Tibial artery (tissue), 4 donors: ENCODE results near the gene C3orf52.
"Not testable (repeated sequence)": the region's sequence is repeated elsewhere in the genome, so short reads cannot be mapped to it uniquely, and the experiment has no call there.

Experiments
- DNase-seq, 2 donors: peaks; one replicate each; pipeline ENCODE4 v3.0.0-alpha.2; 2019
- H3K27ac ChIP-seq, 2 donors: fragments of 200-600 bp; sonication (generic) in 1 of 2; 1 replicate in 1 of 2; 2 replicates in 1 of 2; pipeline ENCODE4 v1.5.1; 2018 to 2019; ENCODE audit warnings: mild to moderate bottlenecking in 1 of 2
- H3K27me3 ChIP-seq, 2 donors: fragments of 200-600 bp; sonication (generic) in 1 of 2; one replicate each; pipeline versions ENCODE4 v1.5.1 to v1.6.0; 2016 to 2019
- H3K36me3 ChIP-seq, 3 donors: fragments of 200-600 bp; sonication (generic) in 2 of 3; one replicate each; pipeline ENCODE4 v1.5.1; 2016 to 2019; ENCODE audit warnings: mild to moderate bottlenecking in 2 of 3
- H3K4me1 ChIP-seq, 4 donors: fragments of 200-600 bp; sonication (generic) in 2 of 4; 1 replicate in 3 of 4; 2 replicates in 1 of 4; pipeline ENCODE4 v1.5.1; 2016 to 2019
- H3K4me3 ChIP-seq, 2 donors: fragments of 200-600 bp; sonication (generic) in 1 of 2; 1 replicate in 1 of 2; 2 replicates in 1 of 2; pipeline ENCODE4 v1.5.1; 2018 to 2019; ENCODE audit warnings: mild to moderate bottlenecking in 2 of 2
- H3K9me3 ChIP-seq, 3 donors: fragments of 200-600 bp; sonication (generic) in 1 of 3; one replicate each; pipeline ENCODE4 v1.5.1; 2016 to 2019
- intact Hi-C: fragments of 100-400 bp; cut with DNase I; formaldehyde crosslinking; loops from one replicate; pipeline ENCODE4 v1.15.0; 2023; ENCODE audit warnings: low total_unique reads
- TF ChIP-seq, protein P1 (sequence below), 2 experiments: fragments of 200-600 bp in 1 of 2; fragments of 450-650 bp in 1 of 2; IDR thresholded peaks; one replicate each; pipeline ENCODE4 v1.5.1; 2017 to 2019; ENCODE audit warnings: antibody characterized with exemption in 2 of 2, mild to moderate bottlenecking in 1 of 2, moderate library complexity in 1 of 2

Gene C3orf52

DNA sequence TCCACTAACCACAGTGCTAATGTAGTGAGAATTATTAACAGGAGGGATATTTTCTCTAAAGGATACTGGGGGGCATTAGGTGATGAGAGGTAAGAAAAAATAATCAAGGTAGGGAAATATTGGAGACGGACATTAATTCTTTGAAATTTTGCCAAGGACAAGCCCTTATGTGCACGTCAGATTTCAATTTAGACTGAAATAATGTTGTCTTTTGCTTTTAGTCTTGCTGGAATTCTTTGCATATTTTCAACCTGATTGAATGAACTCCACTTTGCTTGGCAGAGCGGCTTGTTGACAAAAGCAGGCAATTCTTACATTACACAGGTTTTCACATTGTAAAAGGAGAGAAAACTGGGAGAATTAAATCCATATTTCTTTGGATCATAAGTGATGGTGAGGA, 25.0 kb upstream of the C3orf52 start:
- Histone ChIP-seq H3K27me3 (no peaks in the 10 kb centered on the region), H3K4me3 (no peak overlapping the region), H3K27ac (no peak overlapping the region), H3K4me1 (peaks cover 0 to 10% (median 0%) of the 10 kb centered on the region in 4 donors), H3K9me3 (no peaks in the 10 kb centered on the region), H3K36me3 (no peaks in the 10 kb centered on the region)
- TF ChIP-seq, protein P1, sequence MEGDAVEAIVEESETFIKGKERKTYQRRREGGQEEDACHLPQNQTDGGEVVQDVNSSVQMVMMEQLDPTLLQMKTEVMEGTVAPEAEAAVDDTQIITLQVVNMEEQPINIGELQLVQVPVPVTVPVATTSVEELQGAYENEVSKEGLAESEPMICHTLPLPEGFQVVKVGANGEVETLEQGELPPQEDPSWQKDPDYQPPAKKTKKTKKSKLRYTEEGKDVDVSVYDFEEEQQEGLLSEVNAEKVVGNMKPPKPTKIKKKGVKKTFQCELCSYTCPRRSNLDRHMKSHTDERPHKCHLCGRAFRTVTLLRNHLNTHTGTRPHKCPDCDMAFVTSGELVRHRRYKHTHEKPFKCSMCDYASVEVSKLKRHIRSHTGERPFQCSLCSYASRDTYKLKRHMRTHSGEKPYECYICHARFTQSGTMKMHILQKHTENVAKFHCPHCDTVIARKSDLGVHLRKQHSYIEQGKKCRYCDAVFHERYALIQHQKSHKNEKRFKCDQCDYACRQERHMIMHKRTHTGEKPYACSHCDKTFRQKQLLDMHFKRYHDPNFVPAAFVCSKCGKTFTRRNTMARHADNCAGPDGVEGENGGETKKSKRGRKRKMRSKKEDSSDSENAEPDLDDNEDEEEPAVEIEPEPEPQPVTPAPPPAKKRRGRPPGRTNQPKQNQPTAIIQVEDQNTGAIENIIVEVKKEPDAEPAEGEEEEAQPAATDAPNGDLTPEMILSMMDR (IDR thresholded peaks at IDR 0.05): no peak
- intact Hi-C loops: no loop called here
- DNase-seq: no peak

DNA sequence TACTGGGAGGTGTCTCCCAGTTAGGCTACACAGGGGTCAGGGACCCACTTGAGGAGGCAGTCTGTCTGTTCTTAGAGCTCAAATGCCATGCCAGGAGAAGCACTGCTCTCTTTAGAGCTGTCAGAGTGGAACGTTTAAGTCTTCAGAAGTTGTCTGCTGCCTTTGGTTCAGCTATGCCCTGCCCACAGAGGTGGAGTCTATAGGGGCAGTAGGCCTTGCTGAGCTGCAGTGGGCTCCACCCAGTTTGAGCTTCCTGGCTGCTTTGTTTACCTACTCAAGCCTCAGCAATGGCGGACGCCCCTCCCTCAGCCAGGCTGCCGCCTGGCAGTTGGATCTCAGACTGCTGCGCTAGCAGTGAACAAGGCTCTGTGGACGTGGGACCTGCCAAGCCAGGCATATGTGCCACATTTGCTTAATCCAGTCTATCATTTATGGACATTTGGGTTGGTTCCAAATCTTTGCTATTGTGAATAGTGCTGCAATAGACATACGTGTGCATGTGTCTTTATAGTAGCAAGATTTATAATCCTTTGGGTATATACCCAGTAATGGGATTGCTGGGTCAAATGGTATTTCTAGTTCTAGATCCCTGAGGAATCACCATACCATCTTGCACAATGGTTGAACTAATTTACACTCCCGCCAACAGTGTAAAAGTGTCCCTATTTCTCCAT, 13.7 kb upstream of the C3orf52 start:
- intact Hi-C loops: not testable (repeated sequence)

DNA sequence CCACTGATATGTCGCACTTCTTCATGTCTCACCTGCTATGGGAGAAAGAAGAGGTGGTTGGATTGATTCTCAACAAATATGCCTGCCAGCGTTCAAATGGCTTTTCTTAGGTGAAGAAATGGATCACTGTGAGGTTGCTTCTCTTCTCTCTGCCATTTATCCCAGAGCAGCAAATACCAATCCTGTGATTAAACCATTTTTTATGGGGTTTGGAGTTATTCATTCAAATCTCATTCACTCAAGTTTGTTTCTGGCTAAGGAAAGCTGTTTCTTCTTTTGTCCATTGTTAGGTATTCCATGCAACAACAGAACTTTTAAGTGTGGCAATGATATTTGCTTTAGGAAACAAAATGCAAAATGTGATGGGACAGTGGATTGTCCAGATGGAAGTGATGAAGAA, 12.2 kb upstream of the C3orf52 start:
- H3K27me3 ChIP-seq: no peaks in the 10 kb centered on the region
- DNase-seq: no peak
- H3K9me3 ChIP-seq: no peaks in the 10 kb centered on the region
- TF ChIP-seq, protein P1 (IDR thresholded peaks at IDR 0.05): no peak
- no peak overlapping the region for H3K4me3 ChIP-seq
- intact Hi-C loops: no loop called here
- H3K27ac ChIP-seq: no peak overlapping the region
- H3K4me1 ChIP-seq: peaks cover 0 to 13% (median 0%) of the 10 kb centered on the region in 4 donors
- H3K36me3 ChIP-seq: no peaks in the 10 kb centered on the region

More for the DNA sequence above, 13.7 kb upstream of the C3orf52 start:
- not testable (repeated sequence) for H3K27me3 ChIP-seq, DNase-seq, H3K36me3 ChIP-seq, H3K4me3 ChIP-seq, H3K9me3 ChIP-seq, H3K27ac ChIP-seq
- peaks cover 0 to 13% (median 0%) of the 10 kb centered on the region in 4 donors for H3K4me1 ChIP-seq

DNA sequence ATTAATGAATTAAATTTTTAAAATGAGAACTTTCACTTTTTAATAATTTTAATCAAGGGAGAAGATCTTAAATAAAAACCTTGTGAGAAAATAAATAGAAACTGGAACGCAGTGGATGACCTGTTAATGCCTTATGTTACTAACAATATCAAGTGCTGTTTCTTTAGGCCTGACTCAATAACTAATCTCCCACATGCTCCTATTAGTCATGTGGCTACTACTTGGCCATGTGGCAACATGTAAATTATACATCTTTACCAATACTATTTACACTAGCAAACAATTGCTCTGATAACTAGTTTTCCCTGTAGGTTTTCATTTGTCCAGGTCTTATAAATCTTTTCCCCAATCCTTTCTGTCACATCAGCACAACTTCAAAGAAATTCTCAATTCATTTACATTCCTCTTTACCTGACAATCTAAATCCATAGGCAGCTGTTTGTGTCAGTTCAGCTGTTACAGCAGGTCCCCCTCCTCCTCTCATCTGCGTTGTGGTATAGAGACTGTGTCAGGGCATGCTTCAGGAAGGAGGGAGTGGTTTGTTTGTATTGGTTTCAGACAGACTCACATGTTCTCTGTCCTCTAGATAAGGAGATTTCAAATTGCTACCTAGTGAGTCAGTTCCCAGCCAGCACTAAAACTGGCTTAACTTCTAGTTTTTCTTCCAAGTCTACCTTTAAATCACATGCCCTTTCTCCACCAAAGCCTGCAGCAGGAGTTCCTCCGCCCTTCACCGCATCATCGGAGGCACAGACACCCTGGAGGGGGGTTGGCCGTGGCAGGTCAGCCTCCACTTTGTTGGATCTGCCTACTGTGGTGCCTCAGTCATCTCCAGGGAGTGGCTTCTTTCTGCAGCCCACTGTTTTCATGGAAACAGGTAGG, 11.3 kb upstream of the C3orf52 start:
- no peaks in the 10 kb centered on the region for H3K36me3 ChIP-seq
- intact Hi-C loops: no loop called here
- no peaks in the 10 kb centered on the region for H3K27me3 ChIP-seq
- TF ChIP-seq, protein P1 (IDR thresholded peaks at IDR 0.05): no peak
- no peak for DNase-seq
- H3K4me1 ChIP-seq: peaks cover 0 to 13% (median 0%) of the 10 kb centered on the region in 4 donors
- no peak overlapping the region for H3K4me3 ChIP-seq
- H3K9me3 ChIP-seq: no peaks in the 10 kb centered on the region
- H3K27ac ChIP-seq: no peak overlapping the region

DNA sequence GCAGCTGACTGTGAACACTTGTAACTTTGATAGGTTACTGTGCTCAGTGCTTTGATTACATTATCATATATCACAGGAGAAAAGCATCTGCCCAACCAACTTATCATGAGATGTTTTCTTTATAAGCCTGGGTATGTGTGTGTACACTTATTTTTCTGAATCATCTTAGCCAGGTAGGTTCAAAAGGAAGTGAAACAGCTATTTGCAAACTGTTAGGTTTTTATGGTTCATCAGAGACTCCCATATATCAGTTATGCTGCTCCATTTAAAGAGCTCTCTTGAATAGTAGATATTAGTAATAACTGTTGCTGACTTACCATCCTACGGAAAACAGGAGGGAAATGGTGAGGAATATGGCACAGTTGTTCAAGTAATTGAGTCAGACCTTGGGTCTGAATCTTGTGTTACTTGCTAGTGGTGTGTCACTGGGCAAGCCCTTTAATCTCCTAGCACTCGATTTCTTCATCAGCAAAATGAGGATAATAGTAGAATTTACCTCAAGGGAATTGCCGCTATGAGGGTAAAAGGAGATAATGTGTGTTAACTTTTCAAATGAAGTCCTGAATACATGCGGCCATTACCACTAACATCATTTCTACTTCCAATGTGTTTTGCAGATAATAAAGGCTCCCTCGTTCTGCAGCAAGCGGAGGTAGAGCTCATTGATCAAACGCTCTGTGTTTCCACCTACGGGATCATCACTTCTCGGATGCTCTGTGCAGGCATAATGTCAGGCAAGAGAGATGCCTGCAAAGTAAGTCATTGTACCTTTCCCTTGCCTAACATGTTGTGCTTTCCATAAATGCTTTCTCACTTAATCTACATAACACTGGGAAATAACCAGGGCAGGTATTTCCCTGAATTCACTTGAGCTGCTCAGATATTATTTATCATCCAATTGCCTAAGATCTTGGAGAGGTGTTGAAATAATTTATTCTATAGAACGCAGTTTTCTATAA, 7.8 kb upstream of the C3orf52 start:
- Histone ChIP-seq H3K9me3 (no peaks in the 10 kb centered on the region), H3K4me3 (no peak overlapping the region), H3K36me3 (no peaks in the 10 kb centered on the region), H3K27me3 (no peaks in the 10 kb centered on the region), H3K4me1 (peaks cover 0 to 13% (median 0%) of the 10 kb centered on the region in 4 donors), H3K27ac (no peak overlapping the region)
- intact Hi-C loops: no loop called here
- no peak for DNase-seq
- TF ChIP-seq, protein P1 (IDR thresholded peaks at IDR 0.05): no peak
